HepG2 (cell line): ENCODE data around the gene C2orf15. TPM values are rescaled to one million over a fixed set of nuclear protein-coding genes. Genes with fewer than 3 reads are reported as not detected.

Experiments
- AHR ChIP-seq: IDR thresholded peaks from 2 replicates; pipeline ENCODE4 v1.6.1; 2018; ENCODE audit warnings: missing genetic modification reagents, missing compliant biosample characterization
- CENPT ChIP-seq: sonication (generic); formaldehyde crosslinking; IDR thresholded peaks from 2 replicates; pipeline ENCODE4 v1.8.0; 2022; ENCODE audit warnings: low read depth, mild to moderate bottlenecking, moderate library complexity, missing genetic modification reagents
- CERS6 ChIP-seq: sonication (generic); formaldehyde crosslinking; IDR thresholded peaks from 2 replicates; pipeline ENCODE4 v1.5.0; 2020; ENCODE audit warnings: missing genetic modification reagents
- ELF4 ChIP-seq: sonication (generic); formaldehyde crosslinking; IDR thresholded peaks from 2 replicates; pipeline ENCODE4 v1.5.0; 2020; ENCODE audit warnings: missing genetic modification reagents, mild to moderate bottlenecking, moderate library complexity, borderline replicate concordance
- GATAD1 ChIP-seq: IDR thresholded peaks from 2 replicates; pipeline ENCODE4 v1.6.1; 2016; ENCODE audit warnings: missing genetic modification reagents, missing compliant biosample characterization
- KAT8 ChIP-seq: IDR thresholded peaks from 2 replicates; pipeline ENCODE4 v1.6.1; 2016; ENCODE audit warnings: missing genetic modification reagents, missing compliant biosample characterization
- KLF11 ChIP-seq: IDR thresholded peaks from 2 replicates; pipeline ENCODE4 v1.6.1; 2016; ENCODE audit warnings: missing compliant biosample characterization
- PCBP1 ChIP-seq: fragments of 200-400 bp; formaldehyde crosslinking; IDR thresholded peaks from 2 replicates; pipeline ENCODE4 v1.6.1; 2017; ENCODE audit warnings: mild to moderate bottlenecking, low read depth, low read length, borderline replicate concordance
- RBFOX2 ChIP-seq: fragments of 200-400 bp; formaldehyde crosslinking; IDR thresholded peaks from 2 replicates; pipeline ENCODE4 v1.6.1; 2017; ENCODE audit warnings: low read depth, mild to moderate bottlenecking, low read length
- SAFB2 ChIP-seq: sonication (generic); formaldehyde crosslinking; IDR thresholded peaks from 2 replicates; pipeline ENCODE4 v1.5.1; 2020; ENCODE audit warnings: missing genetic modification reagents, low read depth, mild to moderate bottlenecking, borderline replicate concordance
- TARDBP ChIP-seq: sonication (generic); formaldehyde crosslinking; IDR thresholded peaks from 2 replicates; pipeline ENCODE4 v1.8.0; 2022; ENCODE audit warnings: mild to moderate bottlenecking, missing genetic modification reagents
- YY1 ChIP-seq: IDR thresholded peaks from 2 replicates; pipeline ENCODE4 v1.6.1; 2011; ENCODE audit warnings: low read length, low read depth, moderate library complexity, mild to moderate bottlenecking; ENCODE audit not compliant: insufficient read depth, insufficient replicate concordance
- ZBTB39 ChIP-seq: sonication (generic); formaldehyde crosslinking; IDR thresholded peaks from 2 replicates; pipeline ENCODE4 v1.5.0; 2020; ENCODE audit warnings: missing genetic modification reagents
- ZHX2 ChIP-seq, 2 experiments: sonication (generic) in 1 of 2; formaldehyde crosslinking in 1 of 2; IDR thresholded peaks; 2 replicates each; pipeline versions ENCODE4 v1.6.1 to v1.9.0; 2014 to 2022; ENCODE audit warnings: antibody characterized with exemption in 1 of 2, borderline replicate concordance in 1 of 2, inconsistent platforms in 1 of 2, low read depth in 1 of 2, missing genetic modification reagents in 1 of 2
- ZMYM4 ChIP-seq: sonication (generic); formaldehyde crosslinking; IDR thresholded peaks from 2 replicates; pipeline ENCODE4 v1.8.1; 2023; ENCODE audit warnings: mild to moderate bottlenecking, missing genetic modification reagents
- ZNF350 ChIP-seq: sonication (generic); formaldehyde crosslinking; IDR thresholded peaks from 2 replicates; pipeline ENCODE4 v1.4.0; 2020; ENCODE audit warnings: mild to moderate bottlenecking, low read depth, missing genetic modification reagents, borderline replicate concordance
- ZNF652 ChIP-seq: IDR thresholded peaks from 2 replicates; pipeline ENCODE4 v1.6.1; 2016; ENCODE audit warnings: low read depth, borderline replicate concordance
- ZNF7 ChIP-seq: IDR thresholded peaks from 2 replicates; pipeline ENCODE4 v1.6.1; 2016; ENCODE audit warnings: missing biosample characterization, missing genetic modification reagents
- ZNF784 ChIP-seq: sonication (generic); formaldehyde crosslinking; IDR thresholded peaks from 2 replicates; pipeline ENCODE4 v1.5.1; 2020; ENCODE audit warnings: missing genetic modification reagents, mild to moderate bottlenecking, borderline replicate concordance
- polyA plus RNA-seq, 8 experiments: library from polyadenylated mRNA; depleted of rRNA in 3 of 8; stranded (reverse) in 7 of 8; unstranded in 1 of 8; fragments of >200 nt; fragmentation: Illumina TruSeq in 4 of 8; extraction: Trizol in 4 of 8; gene quantifications; 2 replicates each; pipeline versions ENCODE4 v1.2.1 to v1.2.3, GENCODE V29; 2011 to 2016; ENCODE audit warnings: low read depth in 4 of 8, missing spikeins in 1 of 8, mixed read lengths in 1 of 8; ENCODE audit not compliant: insufficient read depth in 1 of 8
- total RNA-seq, 5 experiments: library from RNA; depleted of rRNA; stranded (reverse); fragments of >200 nt; fragmentation: Illumina TruSeq; extraction: Trizol; gene quantifications; 2 replicates each; pipeline ENCODE4 v1.2.3, GENCODE V29; 2016; ENCODE audit warnings: low read depth in 1 of 5

C2orf15 gene
- total and polyA plus RNA-seq, 2 of the 13 experiments (the other 11 are each of a cell fraction or from before 2014, with no cell fraction given): 5.5 to 8.3 TPM

GRCh38 chr2:99180755-99181623 lies 39.5 kb downstream of the C2orf15 start, which contains the start of the genes MITD1 and MRPL30 (continued):
- TF ChIP-seq GATAD1 (CRISPR knock-in tag): peak; percentile 99
- 0 out of 2 replicates have a peak, but pooled peaks have one; percentile 54 for TF ChIP-seq PCBP1
- TF ChIP-seq SAFB2 (CRISPR knock-in tag): peak; percentile 82; the same call in 1 of the 2 replicates
- TF ChIP-seq ZMYM4 (CRISPR knock-in tag): peak; percentile 98
- TF ChIP-seq ZNF7: no peak
- peak; percentile 87 for TF ChIP-seq ZNF652
- TF ChIP-seq ZNF350 (CRISPR knock-in tag): peak; percentile 94
- peak; percentile 86 for TF ChIP-seq YY1
- TF ChIP-seq CERS6 (CRISPR knock-in tag): no peak
- TF ChIP-seq RBFOX2: peak; percentile 56
- TF ChIP-seq KLF11 (CRISPR knock-in tag): peak; percentile 91
- TF ChIP-seq ZBTB39 (CRISPR knock-in tag): no peak
- TF ChIP-seq ELF4 (CRISPR knock-in tag): peak; percentile 96
- peak; percentile 100 for TF ChIP-seq KAT8 (CRISPR knock-in tag)
- peak; percentile 96 for TF ChIP-seq TARDBP (CRISPR knock-in tag)
- TF ChIP-seq AHR (CRISPR knock-in tag): peak; percentile 80
- TF ChIP-seq CENPT (CRISPR knock-in tag): no peak
- TF ChIP-seq ZHX2 (IDR thresholded peaks at IDR 0.05; ENCODE audit: low read depth): peak; percentile 89
- no peak for TF ChIP-seq ZHX2 (CRISPR knock-in tag; IDR thresholded peaks at IDR 0.05; ENCODE audit: borderline replicate concordance)
- TF ChIP-seq ZNF784: peak; percentile 89
